ENCODE measurements around the gene SETX.

GRCh38 chr9:132404228-132404881, 49.6 kb upstream of the SETX start:
- TF ChIP-seq EZH2phosphoT487 (IDR thresholded peaks at IDR 0.05; ENCODE audit: low read depth), result no peak
- TF ChIP-seq CTCF (IDR thresholded peaks at IDR 0.05; ENCODE audit: low read depth, low read length), result no peak

All from OCI-LY3 (cell line).